ENCODE results near the gene CHIA. TPM values are rescaled to one million over a fixed set of nuclear protein-coding genes. Genes with fewer than 3 reads are reported as not detected.

The CHIA gene
- total RNA-seq, 1 experiment from 2014 or later: not detected

- Histone ChIP-seq H3K4me3 (ENCODE audit: low read depth, low read length) (no peak overlapping the region), H3K27me3 (replicated peaks; ENCODE audit: control insufficient read depth, insufficient read depth, low read length) (no peaks in the 10 kb centered on the region)
- H3K36me3 Mint-ChIP-seq (ENCODE audit: insufficient read depth, unreplicated experiment): no peaks in the 10 kb centered on the region
Observed at GRCh38 chr1:111252786-111253185, 37.9 kb upstream of the CHIA start.

GRCh38 chr1:111253876-111254275, 36.8 kb upstream of the CHIA start:
- H3K9me3 ChIP-seq: no peaks in the 10 kb centered on the region
- Mint-ChIP-seq H3K4me3 (ENCODE audit: unreplicated experiment) (no peak overlapping the region), H3K27ac (ENCODE audit: unreplicated experiment) (no peak overlapping the region), H3K9me3 (ENCODE audit: unreplicated experiment) (no peaks in the 10 kb centered on the region), H3K4me1 (ENCODE audit: low read depth, unreplicated experiment) (no peaks in the 10 kb centered on the region), H3K36me3 (ENCODE audit: insufficient read depth, unreplicated experiment) (no peaks in the 10 kb centered on the region), H3K27me3 (ENCODE audit: insufficient read depth, unreplicated experiment) (no peaks in the 10 kb centered on the region)
- intact Hi-C loops (cut with micrococcal nuclease; ENCODE audit: unreplicated experiment): no loop called here
- TF ChIP-seq CTCF (IDR thresholded peaks at IDR 0.05; ENCODE audit: insufficient read depth in 1 of 2, low read depth in 1 of 2, low read length in 1 of 2, severe bottlenecking in 1 of 2, unreplicated experiment in 1 of 2): no peak
- H3K4me3 ChIP-seq (ENCODE audit: low read depth, low read length): no peak overlapping the region
- no peaks in the 10 kb centered on the region for H3K4me1 ChIP-seq
- ChIA-PET CTCF (no interaction called here), POLR2A (no interaction called here)
- DNase-seq: no peak
- BruUV-seq (replicated peaks): no TSS peak
- H3K36me3 ChIP-seq (ENCODE audit: control insufficient read depth, insufficient read depth, low read length): no peaks in the 10 kb centered on the region
- no peaks in the 10 kb centered on the region for H3K27me3 ChIP-seq (replicated peaks; ENCODE audit: control insufficient read depth, insufficient read depth, low read length)

More at GRCh38 chr1:111252786-111253185, 37.9 kb upstream of the CHIA start:
- Mint-ChIP-seq H3K9me3 (ENCODE audit: unreplicated experiment) (no peaks in the 10 kb centered on the region), H3K4me1 (ENCODE audit: low read depth, unreplicated experiment) (no peaks in the 10 kb centered on the region), H3K4me3 (ENCODE audit: unreplicated experiment) (no peak overlapping the region), H3K27ac (ENCODE audit: unreplicated experiment) (no peak overlapping the region), H3K27me3 (ENCODE audit: insufficient read depth, unreplicated experiment) (no peaks in the 10 kb centered on the region)
- CTCF ChIA-PET: no interaction called here
- no TSS peak for BruUV-seq (replicated peaks)
- intact Hi-C loops (cut with micrococcal nuclease; ENCODE audit: unreplicated experiment): no loop called here
- H3K36me3 ChIP-seq (ENCODE audit: control insufficient read depth, insufficient read depth, low read length): no peaks in the 10 kb centered on the region
- H3K9me3 ChIP-seq: no peaks in the 10 kb centered on the region
- POLR2A ChIA-PET: no interaction called here
- DNase-seq: no peak
- H3K4me1 ChIP-seq: no peaks in the 10 kb centered on the region
- TF ChIP-seq CTCF (IDR thresholded peaks at IDR 0.05; ENCODE audit: insufficient read depth in 1 of 2, low read depth in 1 of 2, low read length in 1 of 2, severe bottlenecking in 1 of 2, unreplicated experiment in 1 of 2): no peak

- H3K9me3 ChIP-seq: no peaks in the 10 kb centered on the region
- intact Hi-C loops (cut with micrococcal nuclease; ENCODE audit: unreplicated experiment): no loop called here
- H3K9me3 Mint-ChIP-seq (ENCODE audit: unreplicated experiment): no peaks in the 10 kb centered on the region
- H3K27me3 ChIP-seq (replicated peaks; ENCODE audit: control insufficient read depth, insufficient read depth, low read length): no peaks in the 10 kb centered on the region
- ChIA-PET POLR2A (no interaction called here), CTCF (no interaction called here)
- H3K4me1 ChIP-seq: peaks cover 4% of the 10 kb centered on the region; the same call in 1 of the 2 replicates
- H3K36me3 ChIP-seq (ENCODE audit: control insufficient read depth, insufficient read depth, low read length): no peaks in the 10 kb centered on the region
- H3K4me1 Mint-ChIP-seq (ENCODE audit: low read depth, unreplicated experiment): no peaks in the 10 kb centered on the region
- TF ChIP-seq CTCF (IDR thresholded peaks at IDR 0.05; ENCODE audit: insufficient read depth in 1 of 2, low read depth in 1 of 2, low read length in 1 of 2, severe bottlenecking in 1 of 2, unreplicated experiment in 1 of 2): no peak
- H3K4me3 ChIP-seq (ENCODE audit: low read depth, low read length): no peak overlapping the region
- DNase-seq: no peak
- no peak overlapping the region for H3K27ac Mint-ChIP-seq (ENCODE audit: unreplicated experiment)
- H3K36me3 Mint-ChIP-seq (ENCODE audit: insufficient read depth, unreplicated experiment): no peaks in the 10 kb centered on the region
- BruUV-seq (replicated peaks): no TSS peak
- H3K4me3 Mint-ChIP-seq (ENCODE audit: unreplicated experiment): no peak overlapping the region
- no peaks in the 10 kb centered on the region for H3K27me3 Mint-ChIP-seq (ENCODE audit: insufficient read depth, unreplicated experiment)
Observed at GRCh38 chr1:111256988-111257658, 33.5 kb upstream of the CHIA start.
